CD4-positive, alpha-beta T cell treated with Interleukin-15 for 1 hour (primary cell): ENCODE data around the gene SMIM20.

Experiments
- DNase-seq: peaks from one replicate; pipeline ENCODE4 v3.0.0-alpha.2; 2020

SMIM20 gene

GRCh38 chr4:25928379-25929297 lies 14.6 kb downstream of the SMIM20 start:
- DNase-seq = no peak

- no peak for DNase-seq
Observed at GRCh38 chr4:25929298-25929686, 15.3 kb downstream of the SMIM20 start.

- DNase-seq = no peak
Observed at GRCh38 chr4:25930731-25931354, 16.8 kb downstream of the SMIM20 start.

- no peak for DNase-seq
Observed at GRCh38 chr4:25936696-25937095, 22.7 kb downstream of the SMIM20 start.

- no peak for DNase-seq
Observed at GRCh38 chr4:25937801-25938200, 23.8 kb downstream of the SMIM20 start.

GRCh38 chr4:25938366-25938765 lies 24.3 kb downstream of the SMIM20 start:
- DNase-seq = no peak

GRCh38 chr4:25938787-25939186 lies 24.8 kb downstream of the SMIM20 start:
- no peak for DNase-seq

- no peak for DNase-seq
Observed at GRCh38 chr4:25939330-25939729, 25.3 kb downstream of the SMIM20 start.

- no peak for DNase-seq
Observed at GRCh38 chr4:25941457-25942221, 27.6 kb downstream of the SMIM20 start.

- DNase-seq = no peak
Observed at GRCh38 chr4:25943312-25943711, 29.3 kb downstream of the SMIM20 start.

GRCh38 chr4:25943805-25944204 lies 29.8 kb downstream of the SMIM20 start:
- no peak for DNase-seq

- no peak for DNase-seq
Observed at GRCh38 chr4:25948051-25948450, 34.0 kb downstream of the SMIM20 start.

GRCh38 chr4:25949173-25949748 lies 35.2 kb downstream of the SMIM20 start:
- no peak for DNase-seq

GRCh38 chr4:25949994-25950393 lies 36.0 kb downstream of the SMIM20 start:
- no peak for DNase-seq

- no peak for DNase-seq
Observed at GRCh38 chr4:25950461-25951389, 36.7 kb downstream of the SMIM20 start.

- DNase-seq = no peak
Observed at GRCh38 chr4:25951390-25951952, 37.5 kb downstream of the SMIM20 start.

GRCh38 chr4:25953740-25954139 lies 39.7 kb downstream of the SMIM20 start:
- DNase-seq = no peak

GRCh38 chr4:25954293-25954904 lies 40.4 kb downstream of the SMIM20 start:
- DNase-seq = no peak

- no peak for DNase-seq
Observed at GRCh38 chr4:25955705-25956104, 41.7 kb downstream of the SMIM20 start.

- DNase-seq = no peak
Observed at GRCh38 chr4:25956260-25956659, 42.2 kb downstream of the SMIM20 start.

GRCh38 chr4:25958110-25958509 lies 44.1 kb downstream of the SMIM20 start:
- DNase-seq = no peak
